ENCODE measurements around the gene LRAT. TPM values are rescaled to one million over a fixed set of nuclear protein-coding genes. Genes with fewer than 3 reads are reported as not detected.

Gene LRAT
- total RNA-seq = 0.39 TPM in 1 of 2 replicates, not detected in the other

GRCh38 chr4:154743683-154744340 lies at the start of gene LRAT:
Gene LRAT (plus strand): TSS chr4:154744000. CDS start chr4:154744327, 327 bp downstream.

GRCh38 chr4:154781126-154781982 lies 37.6 kb downstream of the LRAT start, which contains the start of gene RBM46:
Gene RBM46 (plus strand): TSS chr4:154781272. CDS start chr4:154796753, 15,481 bp downstream.

Small RNAs within 50 kb of the gene (small RNA-seq; reads per million reads assigned to genes)
- gene NDUFB2P1 (not detected), gene RNU2-44P (2.1 reads per million, percentile 79 among the genes with 10 or more reads in this experiment), gene RNU2-66P (0.32 reads per million, percentile 8 among the genes with 10 or more reads in this experiment)

Other genes starting within 250 kb of the LRAT start
- gene PLRG1, start 193.6 kb upstream of the LRAT start, total RNA-seq = 44.0 and 63.0 TPM in 2 replicates
- not detected in 2 replicates for gene FGB, start 181.0 kb upstream of the LRAT start, total RNA-seq
- gene FGA, start 153.3 kb upstream of the LRAT start, total RNA-seq = not detected in 2 replicates
- gene FGG, start 131.3 kb upstream of the LRAT start, total RNA-seq = not detected in 2 replicates
- under 0.01 TPM in 1 of 2 replicates, not detected in the other for gene RBM46, start 37.3 kb downstream of the LRAT start, total RNA-seq

Measured in placental epithelial cell (primary cell).